H1 (cell line): ENCODE measurements around the gene FAM53A. TPM values are rescaled to one million over a fixed set of nuclear protein-coding genes. Genes with fewer than 3 reads are reported as not detected.

ENCODE experiments used
- CTCF ChIA-PET: fragments of 300-600 bp; sonication (Branson Sonifier 250); formaldehyde crosslinking; loops from one replicate; lab custom pipeline; 2021; ENCODE audit not compliant: partially characterized antibody; lab: Charles Lee
- POLR2A ChIA-PET: fragments of 300-600 bp; sonication (Branson Sonifier 250); formaldehyde crosslinking; loops from one replicate; lab custom pipeline; 2021; ENCODE audit warnings: inconsistent platforms; ENCODE audit not compliant: partially characterized antibody; lab: Charles Lee
- DNase-seq, 2 experiments: peaks; one replicate each; pipeline versions ENCODE4 v3.0.0 to v3.0.0-alpha.2; 2010 to 2022; ENCODE audit warnings: low spot score in 2 of 2, low read depth in 1 of 2, mixed read lengths in 1 of 2
- FAIRE-seq: peaks from 2 replicates; lab custom pipeline; 2011; peaks lifted over from hg19 to GRCh38; lab: Jason Lieb, UNC
- H2AFZ ChIP-seq: 2 replicates; pipeline ENCODE4 v1.8.1; 2012; ENCODE audit warnings: low read length, inconsistent platforms
- H2AK5ac ChIP-seq: 2 replicates; pipeline ENCODE4 v1.6.1; 2013; ENCODE audit warnings: low read depth, low read length
- H2BK120ac ChIP-seq: replicated peaks from 2 replicates; pipeline ENCODE3; 2013; ENCODE audit warnings: low read depth, low read length, inconsistent platforms
- H2BK12ac ChIP-seq: 2 replicates; pipeline ENCODE4 v1.6.1; 2013; ENCODE audit warnings: low read depth, low read length
- H2BK15ac ChIP-seq: 2 replicates; pipeline ENCODE4 v1.6.1; 2013; ENCODE audit warnings: low read length
- H2BK20ac ChIP-seq: 2 replicates; pipeline ENCODE4 v1.6.1; 2013; ENCODE audit warnings: low read length
- H2BK5ac ChIP-seq: 2 replicates; pipeline ENCODE4 v1.6.1; 2013; ENCODE audit warnings: low read depth, low read length
- H3K14ac ChIP-seq: 2 replicates; pipeline ENCODE4 v1.6.1; 2013; ENCODE audit warnings: inconsistent platforms; ENCODE audit not compliant: insufficient read length
- H3K18ac ChIP-seq: 2 replicates; pipeline ENCODE4 v1.6.1; 2013; ENCODE audit warnings: low read length; ENCODE audit errors: extremely low read depth
- H3K23ac ChIP-seq: 2 replicates; pipeline ENCODE4 v1.6.1; 2013; ENCODE audit warnings: inconsistent platforms; ENCODE audit not compliant: insufficient read length
- H3K23me2 ChIP-seq: 2 replicates; pipeline ENCODE4 v1.6.1; 2013; ENCODE audit warnings: low read depth, low read length
- H3K27ac ChIP-seq: 2 replicates; pipeline ENCODE4 v1.6.1; 2011; ENCODE audit warnings: low read depth, low read length, inconsistent platforms
- H3K27me3 ChIP-seq, 4 experiments: replicated peaks in 1 of 4; 1 replicate in 1 of 4; 2 replicates in 3 of 4; pipeline versions ENCODE4 v1.6.1 to v1.8.1; 2011 to 2013; ENCODE audit warnings: low read length in 3 of 4, mild to moderate bottlenecking in 3 of 4, inconsistent platforms in 2 of 4, mixed read lengths in 2 of 4, moderate library complexity in 1 of 4; ENCODE audit not compliant: control insufficient read depth in 3 of 4, insufficient read depth in 3 of 4; ENCODE audit errors: extremely low read depth in 1 of 4
- H3K36me3 ChIP-seq, 4 experiments: 2 replicates each; pipeline versions ENCODE4 v1.6.1 to v1.8.1; 2011 to 2013; ENCODE audit warnings: mild to moderate bottlenecking in 4 of 4, low read length in 3 of 4, moderate library complexity in 2 of 4, control low read depth in 1 of 4, inconsistent platforms in 1 of 4; ENCODE audit not compliant: insufficient read depth in 4 of 4, control insufficient read depth in 2 of 4
- H3K4ac ChIP-seq: replicated peaks from 2 replicates; pipeline ENCODE3; 2013; ENCODE audit warnings: low read length, low read depth, mixed read lengths, inconsistent platforms; ENCODE audit not compliant: insufficient read length
- H3K4me1 ChIP-seq, 4 experiments: replicated peaks in 1 of 4; 1 replicate in 1 of 4; 2 replicates in 3 of 4; pipeline versions ENCODE4 v1.6.1 to v1.8.1; 2011 to 2013; ENCODE audit warnings: low read length in 3 of 4, inconsistent platforms in 2 of 4, mixed read lengths in 1 of 4; ENCODE audit not compliant: insufficient read depth in 4 of 4, control insufficient read depth in 3 of 4
- H3K4me2 ChIP-seq, 2 experiments: 2 replicates each; pipeline versions ENCODE4 v1.6.1 to v1.8.1; 2011 to 2013; ENCODE audit warnings: low read depth in 2 of 2, low read length in 2 of 2, control low read depth in 1 of 2, inconsistent platforms in 1 of 2, mild to moderate bottlenecking in 1 of 2; ENCODE audit not compliant: insufficient read depth in 1 of 2
- H3K4me3 ChIP-seq, 4 experiments: fragments of 200-600, 300-600 bp in 1 of 4; sonication (generic), shearing (Covaris generic), sonication (Bioruptor Twin) in 1 of 4; 2 replicates each; pipeline versions ENCODE4 v1.5.1 to v1.8.1; 2011 to 2016; ENCODE audit warnings: low read length in 4 of 4, low read depth in 3 of 4, control low read depth in 2 of 4, inconsistent platforms in 2 of 4, mild to moderate bottlenecking in 2 of 4, mixed read lengths in 1 of 4, moderate library complexity in 1 of 4; ENCODE audit not compliant: insufficient read depth in 2 of 4; ENCODE audit errors: extremely low read depth in 1 of 4
- H3K56ac ChIP-seq: replicated peaks from 2 replicates; pipeline ENCODE3; 2013; ENCODE audit warnings: low read depth, mild to moderate bottlenecking, mixed read lengths, low read length, inconsistent platforms; ENCODE audit not compliant: insufficient read length
- H3K79me1 ChIP-seq: 2 replicates; pipeline ENCODE4 v1.6.1; 2013; ENCODE audit warnings: low read depth, low read length, control low read depth
- H3K79me2 ChIP-seq, 2 experiments: 2 replicates each; pipeline versions ENCODE4 v1.6.1 to v1.8.1; 2012 to 2013; ENCODE audit warnings: low read length in 2 of 2, mild to moderate bottlenecking in 2 of 2, inconsistent platforms in 1 of 2; ENCODE audit not compliant: insufficient read depth in 2 of 2, control insufficient read depth in 1 of 2
- H3K9ac ChIP-seq, 4 experiments: replicated peaks in 1 of 4; 1 replicate in 1 of 4; 2 replicates in 3 of 4; pipeline versions ENCODE4 v1.6.1 to v1.8.1; 2011 to 2013; ENCODE audit warnings: low read depth in 3 of 4, low read length in 3 of 4, control low read depth in 2 of 4, mild to moderate bottlenecking in 2 of 4, moderate library complexity in 2 of 4, inconsistent platforms in 1 of 4; ENCODE audit errors: extremely low read depth in 1 of 4
- H3K9me3 ChIP-seq, 2 experiments: 2 replicates each; pipeline versions ENCODE4 v1.6.1 to v1.8.1; 2012 to 2013; ENCODE audit warnings: mild to moderate bottlenecking in 2 of 2, moderate library complexity in 2 of 2, control low read depth in 1 of 2, inconsistent platforms in 1 of 2, low read depth in 1 of 2, low read length in 1 of 2, mixed read lengths in 1 of 2; ENCODE audit not compliant: insufficient read depth in 2 of 2
- H4K20me1 ChIP-seq, 2 experiments: replicated peaks in 1 of 2; 2 replicates each; pipeline versions ENCODE3 to v1.8.1; 2011 to 2013; ENCODE audit warnings: inconsistent platforms in 2 of 2, low read length in 2 of 2, mild to moderate bottlenecking in 1 of 2; ENCODE audit not compliant: insufficient read depth in 2 of 2, control insufficient read depth in 1 of 2
- H4K5ac ChIP-seq: 2 replicates; pipeline ENCODE4 v1.6.1; 2013; ENCODE audit warnings: low read length, low read depth, mixed read lengths, inconsistent platforms; ENCODE audit not compliant: insufficient read length
- H4K8ac ChIP-seq: 2 replicates; pipeline ENCODE4 v1.8.0; 2013; ENCODE audit warnings: mild to moderate bottlenecking, moderate library complexity, low read length, inconsistent platforms; ENCODE audit not compliant: insufficient read depth; ENCODE audit errors: extremely low read depth
- H4K91ac ChIP-seq: replicated peaks from 2 replicates; pipeline ENCODE3; 2013; ENCODE audit warnings: low read length, mixed read lengths, inconsistent platforms; ENCODE audit not compliant: insufficient read length
- CBX5 ChIP-seq: fragments of 300-800, 300-1000 bp; sonication (generic); IDR thresholded peaks from 2 replicates; pipeline ENCODE4 v1.7.1; 2016; ENCODE audit warnings: antibody characterized with exemption, low read length, low read depth
- HDAC6 ChIP-seq: IDR thresholded peaks from one replicate; pipeline ENCODE4 v1.7.1; 2012; ENCODE audit warnings: low read depth, mild to moderate bottlenecking, inconsistent platforms, low read length, moderate library complexity
- POLR2A ChIP-seq, 2 experiments: IDR thresholded peaks; 1 replicate in 1 of 2; 2 replicates in 1 of 2; pipeline ENCODE4 v1.6.1; 2011; ENCODE audit warnings: low read depth in 2 of 2, low read length in 2 of 2, mild to moderate bottlenecking in 2 of 2; ENCODE audit errors: control extremely low read depth in 1 of 2
- POLR2AphosphoS5 ChIP-seq: IDR thresholded peaks from 2 replicates; pipeline ENCODE4 v1.6.1; 2011; ENCODE audit warnings: low read depth, low read length
- RAD21 ChIP-seq, 2 experiments: IDR thresholded peaks in 1 of 2; conservative IDR thresholded peaks in 1 of 2; 2 replicates each; pipeline ENCODE4 v1.6.1; 2011; ENCODE audit warnings: low read depth in 2 of 2, low read length in 2 of 2, improper control_type of control experiment in 1 of 2, inconsistent platforms in 1 of 2, mild to moderate bottlenecking in 1 of 2, moderate library complexity in 1 of 2
- SAP30 ChIP-seq: fragments of 300-600 bp; sonication (generic); IDR thresholded peaks from 2 replicates; pipeline ENCODE4 v1.7.1; 2012; ENCODE audit warnings: low read length, moderate library complexity, mild to moderate bottlenecking, inconsistent platforms; ENCODE audit not compliant: insufficient read depth, insufficient replicate concordance
- TBP ChIP-seq: IDR thresholded peaks from 2 replicates; pipeline ENCODE4 v1.6.1; 2011; ENCODE audit warnings: low read depth, low read length, improper control_type of control experiment
- WGBS, 2 experiments: shearing (Covaris generic) in 1 of 2; methylation state at CpG; one replicate each; pipeline versions ENCODE4 v1.1.6 to v1.1.7; 2013 to 2015; ENCODE audit warnings: low lambda C conversion rate in 2 of 2, mixed read lengths in 2 of 2, inconsistent platforms in 1 of 2, low coverage in 1 of 2, missing lambda C conversion rate in 1 of 2; ENCODE audit not compliant: insufficient replicate concordance in 2 of 2, insufficient coverage in 1 of 2, insufficient read length in 1 of 2; ENCODE audit errors: extremely low coverage in 1 of 2, missing lambda C conversion rate in 1 of 2; 5-methylcytosine and 5-hydroxymethylcytosine counted together
- polyA plus RNA-seq, 7 experiments: library from polyadenylated mRNA; depleted of rRNA in 3 of 7; stranded (reverse) in 5 of 7; unstranded in 2 of 7; fragments of >200 nt in 5 of 7; fragments of 200-250 nt in 2 of 7; gene quantifications; 1 replicate in 5 of 7; 2 replicates in 1 of 7; 4 replicates in 1 of 7; pipeline versions ENCODE4 v1.2.1 to v1.2.3, GENCODE V29; 2011 to 2013; ENCODE audit warnings: missing spikeins in 2 of 7, mixed read lengths in 2 of 7
- total RNA-seq: library from RNA; stranded (reverse); fragmentation: NEBNext Ultra II Directional; extraction: Animal tissue kit (Norgen Biotek cat#: 25700); gene quantifications from 2 replicates; pipeline ENCODE4 v1.2.1, GENCODE V29; 2021
- TF ChIP-seq, protein P1 (sequence below): IDR thresholded peaks from 2 replicates; pipeline ENCODE4 v1.6.1; 2011; ENCODE audit warnings: low read length, improper control_type of control experiment

FAM53A gene
- total and polyA plus RNA-seq, 2 of the 8 experiments (the other 6 are each of a cell fraction or from before 2014, with no cell fraction given) = 1.9 to 2.0 TPM

DNA sequence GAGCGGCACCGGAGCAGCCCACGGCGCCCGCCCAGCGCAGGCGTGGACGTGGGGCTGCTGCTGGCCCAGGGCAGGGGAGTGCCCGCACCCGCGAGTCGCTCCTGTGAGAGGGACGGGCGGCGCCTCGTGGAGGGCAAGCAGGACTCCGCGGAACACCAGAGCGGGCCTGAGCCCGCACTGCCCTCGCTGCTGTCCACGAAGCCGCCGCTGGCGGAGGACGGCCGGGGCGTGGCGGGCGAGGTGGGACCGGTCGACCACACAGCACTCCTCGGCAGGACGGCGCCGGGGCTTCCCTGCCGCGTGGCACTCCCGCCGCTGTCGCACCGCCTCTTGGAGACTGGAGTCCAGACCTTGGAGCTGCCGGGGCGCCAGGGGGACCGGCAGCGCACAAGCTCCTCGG lies 29.0 kb downstream of the FAM53A start:
- Histone ChIP-seq H4K5ac (no peak overlapping the region), H3K4me1 (peaks cover 0 to 3% (median 2%) of the 10 kb centered on the region in 4 experiments; a peak in 2 of 7 replicates)
- CTCF ChIA-PET = interaction anchor here (0.5 to 1.1 kb wide), 3 partner anchors 12 to 26 kb away, joined by 3 read pairs; no protein-coding TSS in a partner anchor

More for the DNA sequence above, 29.0 kb downstream of the FAM53A start:
- no peak for FAIRE-seq
- TF ChIP-seq HDAC6 (no peak), CBX5 (no peak), SAP30 (no peak), POLR2AphosphoS5 (no peak), POLR2A (IDR thresholded peaks at IDR 0.05; ENCODE audit: control extremely low read depth in 1 of 2, low read depth in 2 of 2, low read length in 2 of 2) (no peak), TBP (no peak), RAD21 (IDR thresholded peaks at IDR 0.05 in 1 of 2, conservative IDR thresholded peaks at IDR 0.05 in 1 of 2; ENCODE audit: low read depth in 2 of 2, low read length in 2 of 2) (no peak)
- TF ChIP-seq, protein P1, sequence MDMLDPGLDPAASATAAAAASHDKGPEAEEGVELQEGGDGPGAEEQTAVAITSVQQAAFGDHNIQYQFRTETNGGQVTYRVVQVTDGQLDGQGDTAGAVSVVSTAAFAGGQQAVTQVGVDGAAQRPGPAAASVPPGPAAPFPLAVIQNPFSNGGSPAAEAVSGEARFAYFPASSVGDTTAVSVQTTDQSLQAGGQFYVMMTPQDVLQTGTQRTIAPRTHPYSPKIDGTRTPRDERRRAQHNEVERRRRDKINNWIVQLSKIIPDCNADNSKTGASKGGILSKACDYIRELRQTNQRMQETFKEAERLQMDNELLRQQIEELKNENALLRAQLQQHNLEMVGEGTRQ = no peak
- TF ChIP-seq, all 59 proteins: peak for 0
- Histone ChIP-seq H4K8ac (no peak overlapping the region), H3K79me1 (no peaks in the 10 kb centered on the region), H2BK12ac (no peak overlapping the region), H3K79me2 (no peaks in the 10 kb centered on the region), H3K56ac (no peak overlapping the region), H2BK20ac (no peak overlapping the region), H3K9ac (no peak overlapping the region), H2BK120ac (no peak overlapping the region), H3K23ac (no peak overlapping the region), H3K27ac (no peak overlapping the region), H3K4me2 (no peak overlapping the region), H3K36me3 (no peaks in the 10 kb centered on the region; a peak in 1 of 8 replicates), H4K91ac (no peak overlapping the region), H2AK5ac (no peak overlapping the region), H2BK15ac (no peak overlapping the region), H3K4me3 (no peak overlapping the region), H3K4ac (no peak overlapping the region), H3K14ac (no peak overlapping the region), H2AFZ (no peak overlapping the region), H3K27me3 (no peaks in the 10 kb centered on the region), H3K18ac (no peak overlapping the region), H3K9me3 (peaks cover 0 to 2% of the 10 kb centered on the region in 2 experiments; a peak in 1 of 4 replicates), H2BK5ac (no peak overlapping the region), H4K20me1 (peaks cover 0 to 12% of the 10 kb centered on the region in 2 experiments), H3K23me2 (peaks cover 13% of the 10 kb centered on the region; the same call in 1 of the 2 replicates)
- DNase-seq = no peak
- WGBS, 2 experiments = 96% methylated on average over 23 of the region's 47 CpGs; no CpG with 5 or more reads in 1 of the 2 experiments
- POLR2A ChIA-PET = interaction anchor here (1.1 kb wide), 1 partner anchor 14 kb away, joined by 3 read pairs; no protein-coding TSS in a partner anchor
